Right ventricle myocardium superior (tissue), 1 donor: ENCODE measurements around the gene ANAPC10. TPM values are rescaled to one million over a fixed set of nuclear protein-coding genes. Genes with fewer than 3 reads are reported as not detected.

Experiments used
- ATAC-seq: fragments of 200-7000 bp; cut with Tn5 transposase; one replicate; pipeline ENCODE4 v1.9.1; 2020; ENCODE audit warnings: mild to moderate bottlenecking; ENCODE audit not compliant: poor library complexity
- DNase-seq: peaks from one replicate; pipeline ENCODE4 v3.0.0-alpha.2; 2020
- intact Hi-C: fragments of 100-400 bp; cut with DNase I; formaldehyde crosslinking; loops from one replicate; pipeline ENCODE4 v1.11.2; 2022
- total RNA-seq: library from RNA; stranded (reverse); fragmentation: NEBNext Ultra II Directional; extraction: Animal tissue kit (Norgen Biotek cat#: 25700); gene quantifications from one replicate; pipeline ENCODE4 v1.2.1, GENCODE V29; 2021
- donor health status: DM: no; HTN: yes; CAD: no; lungs with severe emphysema.

ANAPC10 gene
- total RNA-seq, 1 donor from 2014 or later = 12.1 TPM

DNA sequence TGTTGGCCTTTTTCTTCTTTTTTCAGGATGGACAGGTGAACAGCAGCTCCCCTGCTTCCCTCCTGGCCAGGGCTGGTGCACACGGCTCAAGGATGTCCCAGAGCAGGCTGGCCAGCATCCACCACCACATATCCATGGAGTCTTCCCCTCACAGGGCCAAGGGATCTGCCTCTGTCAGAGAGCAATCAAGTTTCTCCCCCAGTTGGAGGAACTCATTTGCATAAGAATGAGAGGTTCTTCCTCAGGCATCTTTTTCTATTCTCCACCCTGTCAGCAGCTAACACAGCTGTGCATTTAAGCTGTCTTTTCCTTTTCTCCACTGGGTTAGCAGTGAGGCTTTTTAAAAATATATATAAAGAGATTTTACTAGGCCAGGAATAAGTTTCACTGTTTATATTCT lies 143.8 kb downstream of the ANAPC10 start:
- ATAC-seq (no peak), DNase-seq (no peak)
- intact Hi-C loops = no loop called here

DNA sequence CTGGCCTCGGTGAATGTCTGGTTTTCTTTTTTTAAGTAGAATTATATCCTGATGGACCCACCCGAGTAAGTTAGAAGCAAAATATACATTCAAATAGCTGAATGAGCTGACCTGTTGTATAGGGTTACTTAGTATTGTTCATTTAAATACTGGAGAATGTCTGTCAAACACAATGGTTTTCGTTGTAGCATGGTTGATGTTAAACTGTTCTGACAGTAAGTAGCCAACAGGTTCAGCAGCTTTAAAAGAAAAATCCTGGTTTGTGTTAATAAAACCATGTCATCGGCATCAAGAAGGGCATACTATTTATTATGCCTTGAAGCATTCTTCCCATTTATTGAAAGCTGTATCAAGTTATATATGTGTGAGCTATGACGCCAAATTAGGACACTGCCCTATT lies 149.6 kb downstream of the ANAPC10 start:
- no peak for DNase-seq
- no peak for ATAC-seq
- intact Hi-C loops = no loop called here

DNA sequence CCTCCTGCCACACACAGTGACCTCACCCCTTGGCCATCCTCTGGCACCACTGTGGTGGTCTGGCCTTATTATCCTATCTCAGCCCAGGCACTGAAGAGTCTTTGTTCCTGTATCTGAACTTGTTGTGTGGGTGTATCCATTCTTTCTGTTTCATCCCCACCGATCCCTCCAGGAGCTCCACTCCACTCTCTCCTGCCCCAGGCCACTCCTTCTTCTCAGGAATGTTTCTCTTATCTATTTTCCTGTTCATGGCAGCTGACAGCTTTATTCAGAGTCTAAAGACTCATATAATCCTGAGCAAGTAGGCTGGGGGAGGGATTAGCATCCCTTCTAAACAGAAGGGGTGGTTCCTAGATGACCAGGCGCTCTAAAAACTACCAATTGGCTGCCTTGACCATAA lies 150.0 kb downstream of the ANAPC10 start:
- intact Hi-C loops = no loop called here
- DNase-seq = no peak
- ATAC-seq = no peak

Other genes starting within 250 kb of the ANAPC10 start
- 32.5 TPM for gene ABCE1, start 115 bp upstream of the ANAPC10 start, total RNA-seq
- gene OTUD4, start 82.4 kb upstream of the ANAPC10 start, total RNA-seq = 36.2 TPM